GM12874 (cell line): Measurements from ENCODE around the gene MYOM3.

Source experiments
- TF ChIP-seq, protein P1 (sequence below): IDR thresholded peaks from 2 replicates; pipeline ENCODE4 v1.5.1; 2011; ENCODE audit warnings: low read depth, mild to moderate bottlenecking, control low read depth, low read length, moderate library complexity; ENCODE audit not compliant: insufficient read depth

MYOM3 gene

DNA sequence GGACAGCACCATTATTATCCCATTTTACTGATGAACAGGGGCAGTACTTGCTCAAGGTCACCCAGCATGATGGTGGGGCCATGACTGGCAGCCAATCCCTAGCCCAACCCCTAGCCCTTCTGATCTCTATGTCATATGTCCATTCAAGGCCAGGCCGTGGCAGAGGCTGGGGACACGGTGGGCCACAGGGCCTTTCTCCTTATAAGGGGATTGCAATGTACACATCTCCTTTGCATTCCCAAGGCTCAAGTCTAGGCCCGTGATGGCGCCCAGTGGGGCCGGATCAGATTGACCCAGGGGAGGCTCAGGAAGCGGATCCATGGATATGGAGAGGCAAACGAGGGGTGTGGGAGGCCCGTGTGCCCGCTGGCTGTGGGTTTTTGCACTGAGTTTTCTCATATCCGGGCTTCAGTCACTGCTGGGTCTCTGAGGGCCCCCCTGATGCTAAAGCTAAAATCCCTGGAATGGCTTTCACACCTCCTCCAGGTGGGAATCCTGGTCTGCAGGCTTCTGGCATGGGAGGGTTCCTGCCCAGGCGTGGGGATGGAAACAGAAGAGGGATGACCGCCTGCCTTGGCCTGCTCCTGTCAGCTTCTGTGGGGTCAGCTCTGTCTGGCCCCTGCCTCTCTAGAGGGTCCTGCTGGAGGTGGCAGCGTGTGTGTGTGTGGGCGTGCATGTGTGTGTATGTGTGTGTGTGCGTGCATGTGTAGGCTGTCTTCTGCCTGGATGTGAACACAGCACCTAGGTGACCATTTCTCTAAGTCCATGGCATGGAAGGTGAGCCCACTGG, 2.1 kb downstream of the MYOM3 start:
- TF ChIP-seq, protein P1, sequence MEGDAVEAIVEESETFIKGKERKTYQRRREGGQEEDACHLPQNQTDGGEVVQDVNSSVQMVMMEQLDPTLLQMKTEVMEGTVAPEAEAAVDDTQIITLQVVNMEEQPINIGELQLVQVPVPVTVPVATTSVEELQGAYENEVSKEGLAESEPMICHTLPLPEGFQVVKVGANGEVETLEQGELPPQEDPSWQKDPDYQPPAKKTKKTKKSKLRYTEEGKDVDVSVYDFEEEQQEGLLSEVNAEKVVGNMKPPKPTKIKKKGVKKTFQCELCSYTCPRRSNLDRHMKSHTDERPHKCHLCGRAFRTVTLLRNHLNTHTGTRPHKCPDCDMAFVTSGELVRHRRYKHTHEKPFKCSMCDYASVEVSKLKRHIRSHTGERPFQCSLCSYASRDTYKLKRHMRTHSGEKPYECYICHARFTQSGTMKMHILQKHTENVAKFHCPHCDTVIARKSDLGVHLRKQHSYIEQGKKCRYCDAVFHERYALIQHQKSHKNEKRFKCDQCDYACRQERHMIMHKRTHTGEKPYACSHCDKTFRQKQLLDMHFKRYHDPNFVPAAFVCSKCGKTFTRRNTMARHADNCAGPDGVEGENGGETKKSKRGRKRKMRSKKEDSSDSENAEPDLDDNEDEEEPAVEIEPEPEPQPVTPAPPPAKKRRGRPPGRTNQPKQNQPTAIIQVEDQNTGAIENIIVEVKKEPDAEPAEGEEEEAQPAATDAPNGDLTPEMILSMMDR = no peak

DNA sequence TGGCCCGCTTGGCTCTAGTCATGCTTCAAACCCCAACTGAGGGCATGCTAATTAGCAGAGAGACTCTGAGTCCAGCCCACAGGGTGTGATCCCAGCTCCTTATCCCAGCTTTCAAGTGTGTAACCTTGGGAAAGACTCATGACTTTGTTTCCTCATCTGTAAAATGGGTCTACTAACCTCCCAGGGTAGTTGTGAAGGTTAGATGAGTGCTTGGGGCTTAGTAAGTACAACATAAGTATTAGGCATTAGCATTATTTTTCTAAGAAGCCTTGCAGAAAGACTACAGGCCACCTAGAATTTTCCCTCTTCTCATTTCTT, 2.8 kb downstream of the MYOM3 start:
- TF ChIP-seq, protein P1 = no peak

DNA sequence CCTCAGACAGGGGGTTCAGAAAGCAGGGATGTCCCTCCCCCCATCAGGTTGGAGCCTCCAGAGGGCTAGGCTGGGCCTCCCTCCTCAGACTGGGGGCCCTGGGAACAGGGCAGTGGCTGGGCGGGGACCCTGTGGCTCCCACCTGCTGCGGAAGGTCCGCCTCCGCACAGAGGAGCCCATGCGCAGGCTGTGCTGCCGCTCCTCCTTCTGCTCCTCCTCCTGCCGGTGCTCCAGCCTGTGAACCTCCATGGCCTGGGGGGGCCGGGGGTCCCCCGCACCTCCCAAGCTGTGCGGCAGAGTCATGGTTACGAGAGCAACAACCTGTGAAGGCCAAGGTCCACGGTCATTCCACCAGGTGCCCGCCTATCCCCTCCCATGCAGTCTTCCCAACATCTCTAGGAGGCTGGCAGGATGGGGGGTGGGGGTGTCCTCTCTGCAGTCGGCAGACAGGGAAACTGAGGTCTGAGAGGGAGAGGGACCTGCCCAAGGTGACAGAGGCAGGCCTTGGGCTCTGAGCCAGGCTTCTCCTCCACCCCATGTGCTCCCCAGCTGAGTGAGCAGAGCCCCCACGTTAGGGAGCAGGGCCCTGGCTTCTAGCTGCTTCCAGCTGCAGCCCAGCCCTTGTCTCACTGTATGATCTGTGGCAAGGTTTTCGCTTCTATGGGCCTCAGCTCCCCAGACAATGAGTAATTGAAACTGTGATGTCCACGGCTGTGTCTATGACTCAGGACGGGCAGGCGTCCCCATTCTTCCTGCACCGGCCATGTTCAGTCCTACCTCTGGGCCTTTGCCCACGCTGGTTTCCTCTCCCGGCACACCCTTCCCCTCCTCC, 3.4 kb downstream of the MYOM3 start:
- TF ChIP-seq, protein P1 = no peak

DNA sequence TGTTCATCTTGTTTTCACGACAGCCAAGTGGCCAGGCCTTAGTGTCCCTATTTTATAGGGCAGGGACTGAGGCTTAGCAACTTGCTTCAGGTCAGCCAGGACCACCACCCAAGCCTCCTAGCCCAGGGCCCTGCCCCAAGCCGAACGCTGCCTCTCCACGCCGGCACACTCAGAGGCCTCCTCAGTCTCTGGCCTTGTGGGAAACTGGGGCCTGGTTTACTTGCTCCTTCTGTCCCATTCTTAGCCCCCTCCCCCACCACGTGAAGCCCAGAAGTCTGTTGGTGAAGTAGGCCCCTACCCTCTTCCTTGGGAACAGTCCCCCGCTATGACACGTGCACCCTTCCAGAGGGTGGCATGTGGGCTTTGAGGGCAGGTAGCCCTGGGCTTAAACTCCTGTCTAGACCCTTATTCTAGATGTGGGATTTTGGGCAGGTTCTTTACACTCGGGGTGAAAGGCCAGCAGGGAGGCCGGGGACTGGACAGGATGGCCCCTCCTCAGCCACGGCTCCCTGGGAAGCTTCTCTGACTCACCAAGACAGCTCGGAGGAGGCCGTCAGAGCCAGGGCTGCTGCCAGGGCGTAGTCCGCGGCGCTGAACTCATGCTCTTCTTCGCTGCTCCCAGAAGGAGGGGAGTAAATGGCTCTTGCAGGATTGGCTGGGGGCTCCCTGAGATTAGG, 4.3 kb downstream of the MYOM3 start:
- TF ChIP-seq, protein P1 = no peak

DNA sequence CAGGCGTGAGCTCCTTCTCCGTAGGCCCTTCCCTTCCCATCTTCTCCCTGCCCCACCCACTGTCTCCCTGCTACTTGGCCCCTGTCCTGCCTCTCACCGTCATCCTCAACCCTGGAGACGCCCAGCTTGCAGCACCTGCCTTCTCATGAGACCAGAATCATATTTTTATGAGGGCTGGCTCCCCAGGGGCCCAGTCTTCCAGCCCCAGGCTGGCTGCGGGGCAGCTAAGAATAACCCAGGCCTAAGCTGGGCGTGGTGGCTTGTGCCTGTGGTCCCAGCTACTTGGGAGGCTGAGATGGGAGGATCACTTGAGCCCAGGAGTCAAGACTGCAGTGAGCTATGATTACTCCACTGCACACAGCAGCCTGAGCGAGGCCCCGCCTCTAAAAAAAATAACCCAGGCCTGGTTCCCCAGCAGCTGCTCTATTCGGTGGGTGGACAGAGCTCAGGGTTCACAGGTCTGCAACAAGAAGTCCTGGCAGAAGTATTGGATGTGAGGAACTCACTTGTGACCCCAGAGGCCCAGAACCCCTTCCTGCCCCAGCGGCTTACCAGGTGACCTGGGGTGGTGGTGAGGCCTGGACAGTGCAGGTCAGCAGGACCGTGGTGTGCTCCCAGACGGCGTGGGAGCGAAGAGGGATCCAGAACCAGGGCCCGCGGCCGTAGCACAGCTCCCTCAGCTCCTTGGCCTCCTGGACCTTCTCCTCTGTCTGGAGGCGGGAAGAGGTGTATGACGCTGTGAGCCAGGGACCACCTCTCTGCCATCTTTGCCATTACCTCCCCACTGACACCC, 6.4 kb downstream of the MYOM3 start:
- TF ChIP-seq, protein P1 = no peak

DNA sequence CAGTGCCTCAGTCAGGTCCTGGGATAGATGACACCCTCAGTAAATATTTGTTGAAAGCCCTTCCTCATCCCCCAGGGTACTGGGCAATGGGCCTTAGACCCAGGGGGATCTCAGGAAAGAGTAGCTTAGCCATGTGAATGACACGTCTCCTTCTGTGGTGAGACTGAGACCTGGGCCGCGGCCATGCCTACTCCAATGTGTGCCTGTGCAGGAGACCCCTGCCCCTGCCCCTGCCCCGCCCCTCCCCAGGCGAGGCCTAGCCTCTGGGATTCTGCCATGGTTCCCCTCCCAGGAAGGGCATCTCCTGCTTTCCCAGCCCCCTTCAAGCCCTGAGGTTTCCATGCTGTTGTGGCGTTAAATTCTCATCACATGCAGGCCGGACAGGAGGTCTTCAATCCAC, 7.1 kb downstream of the MYOM3 start:
- TF ChIP-seq, protein P1 = no peak
